K562 (cell line): ENCODE measurements around the gene ZNF169. TPM values are rescaled to one million over a fixed set of nuclear protein-coding genes. Genes with fewer than 3 reads are reported as not detected.

Experiments
- CBX1 ChIP-seq: sonication (generic); IDR thresholded peaks from 2 replicates; pipeline ENCODE4 v1.6.1; 2016; ENCODE audit warnings: antibody characterized with exemption, low read depth, mild to moderate bottlenecking
- CBX3 ChIP-seq, 2 experiments: IDR thresholded peaks; 1 replicate in 1 of 2; 2 replicates in 1 of 2; pipeline ENCODE4 v1.6.1; 2012; ENCODE audit warnings: inconsistent platforms in 2 of 2, low read length in 2 of 2, borderline replicate concordance in 1 of 2, control low read depth in 1 of 2
- CREB1 ChIP-seq, 2 experiments: sonication (generic) in 1 of 2; formaldehyde crosslinking in 1 of 2; IDR thresholded peaks; 2 replicates each; pipeline versions ENCODE4 v1.6.1 to v1.8.0; 2012 to 2022; ENCODE audit warnings: inconsistent platforms in 1 of 2, mild to moderate bottlenecking in 1 of 2, missing genetic modification reagents in 1 of 2, moderate library complexity in 1 of 2
- CXXC5 ChIP-seq: fragments of 250-450 bp; sonication (Bioruptor Pico); IDR thresholded peaks from 2 replicates; pipeline ENCODE4 v1.8.0; 2022; ENCODE audit warnings: inconsistent platforms, mild to moderate bottlenecking, moderate library complexity
- OTX1 ChIP-seq: fragments of 450-650 bp; formaldehyde crosslinking; IDR thresholded peaks from 2 replicates; pipeline ENCODE4 v1.4.0; 2022; ENCODE audit warnings: mild to moderate bottlenecking
- YY1 ChIP-seq, 3 experiments: IDR thresholded peaks; 2 replicates each; pipeline ENCODE4 v1.6.1; 2011; ENCODE audit warnings: low read length in 2 of 3, mild to moderate bottlenecking in 2 of 3, moderate library complexity in 2 of 3, borderline replicate concordance in 1 of 3, control low read depth in 1 of 3, low read depth in 1 of 3; ENCODE audit not compliant: insufficient read depth in 3 of 3, insufficient replicate concordance in 2 of 3, control insufficient read depth in 1 of 3, insufficient read length in 1 of 3; ENCODE audit errors: extremely low read depth in 1 of 3
- ZNF76 ChIP-seq: fragments of 250-450 bp; sonication (Bioruptor Pico); IDR thresholded peaks from 2 replicates; pipeline ENCODE4 v1.4.0; 2020; ENCODE audit warnings: mild to moderate bottlenecking, moderate library complexity, borderline replicate concordance
- polyA plus RNA-seq, 8 experiments: library from polyadenylated mRNA; depleted of rRNA in 4 of 8; stranded (reverse) in 5 of 8; unstranded in 3 of 8; fragments of >200 nt; fragmentation: Nextera tagmentation in 2 of 8; fragmentation: Illumina TruSeq in 1 of 8; extraction: Ambion mirVana in 2 of 8; extraction: Trizol in 1 of 8; gene quantifications; 2 replicates each; pipeline versions ENCODE4 v1.2.1 to v1.2.3, GENCODE V29; 2011 to 2014; ENCODE audit warnings: inconsistent platforms in 1 of 8, missing spikeins in 1 of 8
- total RNA-seq, 7 experiments: library from RNA; depleted of rRNA in 6 of 7; stranded (reverse); fragments of >200 nt in 6 of 7; fragmentation: Illumina TruSeq in 2 of 7; extraction: Trizol in 2 of 7; gene quantifications; 2 replicates each; pipeline versions ENCODE4 v1.2.1 to v1.2.3, GENCODE V29; 2011 to 2021; ENCODE audit warnings: low replicate concordance in 1 of 7
- TF ChIP-seq, protein P1 (sequence below): fragments of 250-450 bp; sonication (Bioruptor Pico); IDR thresholded peaks from 2 replicates; pipeline ENCODE4 v1.5.0; 2020; ENCODE audit warnings: mild to moderate bottlenecking, borderline replicate concordance
- TF ChIP-seq, protein P2 (sequence below), 2 experiments: fragments of 250-450 bp in 1 of 2; fragments of 450-650 bp in 1 of 2; sonication (Bioruptor Pico) in 1 of 2; IDR thresholded peaks; 2 replicates each; pipeline versions ENCODE4 v1.6.1 to v1.8.0; 2016 to 2021; ENCODE audit warnings: mild to moderate bottlenecking in 2 of 2, moderate library complexity in 2 of 2, missing compliant biosample characterization in 1 of 2, missing genetic modification characterization in 1 of 2
- TF ChIP-seq, protein P3 (sequence below): fragments of 450-650 bp; IDR thresholded peaks from 2 replicates; pipeline ENCODE4 v1.6.1; 2016; ENCODE audit warnings: mild to moderate bottlenecking, moderate library complexity

Gene ZNF169
- total and polyA plus RNA-seq, 9 of the 15 experiments (the other 6 are each of a cell fraction or from before 2014, with no cell fraction given), result 2.0 to 16.2 (median 5.6) TPM

DNA sequence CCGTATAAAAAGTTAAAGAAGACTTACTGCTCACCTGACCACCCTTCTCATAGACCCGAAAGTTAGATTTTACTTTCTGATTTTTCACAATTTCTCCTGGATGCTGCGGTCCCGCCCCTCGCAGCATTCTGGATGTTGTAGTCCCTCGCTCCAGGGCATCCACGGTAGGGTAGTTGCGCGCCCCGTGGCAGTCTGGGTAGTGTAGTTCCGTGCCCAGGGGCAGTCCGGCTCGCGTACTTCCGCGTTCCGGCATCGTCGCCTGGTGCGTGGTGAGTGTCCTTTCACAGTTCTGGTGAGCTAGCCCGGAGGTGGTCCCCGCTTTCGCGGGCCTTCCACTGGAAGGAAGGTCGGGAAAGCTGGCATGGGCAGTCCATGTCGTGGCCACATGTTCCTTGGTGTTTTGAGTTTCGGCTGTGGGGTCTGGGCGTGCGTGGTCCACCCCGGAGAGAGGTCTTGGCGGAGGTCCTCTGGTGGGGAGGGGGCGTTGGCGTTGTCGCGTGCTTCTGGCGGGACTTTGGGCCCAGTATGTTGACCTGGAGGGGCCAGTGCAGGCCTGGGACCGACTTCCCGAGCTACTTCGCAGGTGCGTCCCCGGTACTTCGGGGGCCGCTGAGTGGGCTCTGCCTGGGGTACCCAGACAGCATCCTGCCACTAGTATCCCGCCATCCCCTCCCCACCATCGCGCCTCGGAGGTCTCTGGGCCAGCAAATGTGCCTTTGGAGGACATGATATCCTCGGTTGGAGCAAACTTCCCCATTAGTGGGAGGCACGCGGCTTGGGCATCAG is at the start of gene ZNF169 (continued):
- TF ChIP-seq CBX3 (IDR thresholded peaks at IDR 0.05; ENCODE audit: borderline replicate concordance in 1 of 2, low read length in 2 of 2) (0 out of 3 replicates have a peak, but pooled peaks of 1 of the 2 experiments have one; percentile 14), ZNF76 (no peak), CREB1 (IDR thresholded peaks at IDR 0.05) (peak; percentile 55), CREB1 (CRISPR knock-in tag; IDR thresholded peaks at IDR 0.05) (peak; percentile 79), YY1 (IDR thresholded peaks at IDR 0.05; ENCODE audit: borderline replicate concordance in 1 of 3, control insufficient read depth in 1 of 3, extremely low read depth in 1 of 3, insufficient read depth in 3 of 3, insufficient read length in 1 of 3, insufficient replicate concordance in 2 of 3, low read depth in 1 of 3, low read length in 2 of 3) (peak in 2 of 3 experiments; percentile 52 to 67), CXXC5 (CRISPR knock-in tag) (peak; percentile 70), OTX1 (no peak), CBX1 (peak; percentile 25; the same call in 1 of the 2 replicates)
- TF ChIP-seq, protein P1, sequence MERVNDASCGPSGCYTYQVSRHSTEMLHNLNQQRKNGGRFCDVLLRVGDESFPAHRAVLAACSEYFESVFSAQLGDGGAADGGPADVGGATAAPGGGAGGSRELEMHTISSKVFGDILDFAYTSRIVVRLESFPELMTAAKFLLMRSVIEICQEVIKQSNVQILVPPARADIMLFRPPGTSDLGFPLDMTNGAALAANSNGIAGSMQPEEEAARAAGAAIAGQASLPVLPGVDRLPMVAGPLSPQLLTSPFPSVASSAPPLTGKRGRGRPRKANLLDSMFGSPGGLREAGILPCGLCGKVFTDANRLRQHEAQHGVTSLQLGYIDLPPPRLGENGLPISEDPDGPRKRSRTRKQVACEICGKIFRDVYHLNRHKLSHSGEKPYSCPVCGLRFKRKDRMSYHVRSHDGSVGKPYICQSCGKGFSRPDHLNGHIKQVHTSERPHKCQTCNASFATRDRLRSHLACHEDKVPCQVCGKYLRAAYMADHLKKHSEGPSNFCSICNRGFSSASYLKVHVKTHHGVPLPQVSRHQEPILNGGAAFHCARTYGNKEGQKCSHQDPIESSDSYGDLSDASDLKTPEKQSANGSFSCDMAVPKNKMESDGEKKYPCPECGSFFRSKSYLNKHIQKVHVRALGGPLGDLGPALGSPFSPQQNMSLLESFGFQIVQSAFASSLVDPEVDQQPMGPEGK (CRISPR knock-in tag), result no peak
- TF ChIP-seq, protein P2, sequence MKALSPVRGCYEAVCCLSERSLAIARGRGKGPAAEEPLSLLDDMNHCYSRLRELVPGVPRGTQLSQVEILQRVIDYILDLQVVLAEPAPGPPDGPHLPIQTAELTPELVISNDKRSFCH (CRISPR knock-in tag; IDR thresholded peaks at IDR 0.05), result no peak
- TF ChIP-seq, protein P2 (tag; IDR thresholded peaks at IDR 0.05), result 0 out of 2 replicates have a peak, but pooled peaks have one; percentile 27
- TF ChIP-seq, protein P3, sequence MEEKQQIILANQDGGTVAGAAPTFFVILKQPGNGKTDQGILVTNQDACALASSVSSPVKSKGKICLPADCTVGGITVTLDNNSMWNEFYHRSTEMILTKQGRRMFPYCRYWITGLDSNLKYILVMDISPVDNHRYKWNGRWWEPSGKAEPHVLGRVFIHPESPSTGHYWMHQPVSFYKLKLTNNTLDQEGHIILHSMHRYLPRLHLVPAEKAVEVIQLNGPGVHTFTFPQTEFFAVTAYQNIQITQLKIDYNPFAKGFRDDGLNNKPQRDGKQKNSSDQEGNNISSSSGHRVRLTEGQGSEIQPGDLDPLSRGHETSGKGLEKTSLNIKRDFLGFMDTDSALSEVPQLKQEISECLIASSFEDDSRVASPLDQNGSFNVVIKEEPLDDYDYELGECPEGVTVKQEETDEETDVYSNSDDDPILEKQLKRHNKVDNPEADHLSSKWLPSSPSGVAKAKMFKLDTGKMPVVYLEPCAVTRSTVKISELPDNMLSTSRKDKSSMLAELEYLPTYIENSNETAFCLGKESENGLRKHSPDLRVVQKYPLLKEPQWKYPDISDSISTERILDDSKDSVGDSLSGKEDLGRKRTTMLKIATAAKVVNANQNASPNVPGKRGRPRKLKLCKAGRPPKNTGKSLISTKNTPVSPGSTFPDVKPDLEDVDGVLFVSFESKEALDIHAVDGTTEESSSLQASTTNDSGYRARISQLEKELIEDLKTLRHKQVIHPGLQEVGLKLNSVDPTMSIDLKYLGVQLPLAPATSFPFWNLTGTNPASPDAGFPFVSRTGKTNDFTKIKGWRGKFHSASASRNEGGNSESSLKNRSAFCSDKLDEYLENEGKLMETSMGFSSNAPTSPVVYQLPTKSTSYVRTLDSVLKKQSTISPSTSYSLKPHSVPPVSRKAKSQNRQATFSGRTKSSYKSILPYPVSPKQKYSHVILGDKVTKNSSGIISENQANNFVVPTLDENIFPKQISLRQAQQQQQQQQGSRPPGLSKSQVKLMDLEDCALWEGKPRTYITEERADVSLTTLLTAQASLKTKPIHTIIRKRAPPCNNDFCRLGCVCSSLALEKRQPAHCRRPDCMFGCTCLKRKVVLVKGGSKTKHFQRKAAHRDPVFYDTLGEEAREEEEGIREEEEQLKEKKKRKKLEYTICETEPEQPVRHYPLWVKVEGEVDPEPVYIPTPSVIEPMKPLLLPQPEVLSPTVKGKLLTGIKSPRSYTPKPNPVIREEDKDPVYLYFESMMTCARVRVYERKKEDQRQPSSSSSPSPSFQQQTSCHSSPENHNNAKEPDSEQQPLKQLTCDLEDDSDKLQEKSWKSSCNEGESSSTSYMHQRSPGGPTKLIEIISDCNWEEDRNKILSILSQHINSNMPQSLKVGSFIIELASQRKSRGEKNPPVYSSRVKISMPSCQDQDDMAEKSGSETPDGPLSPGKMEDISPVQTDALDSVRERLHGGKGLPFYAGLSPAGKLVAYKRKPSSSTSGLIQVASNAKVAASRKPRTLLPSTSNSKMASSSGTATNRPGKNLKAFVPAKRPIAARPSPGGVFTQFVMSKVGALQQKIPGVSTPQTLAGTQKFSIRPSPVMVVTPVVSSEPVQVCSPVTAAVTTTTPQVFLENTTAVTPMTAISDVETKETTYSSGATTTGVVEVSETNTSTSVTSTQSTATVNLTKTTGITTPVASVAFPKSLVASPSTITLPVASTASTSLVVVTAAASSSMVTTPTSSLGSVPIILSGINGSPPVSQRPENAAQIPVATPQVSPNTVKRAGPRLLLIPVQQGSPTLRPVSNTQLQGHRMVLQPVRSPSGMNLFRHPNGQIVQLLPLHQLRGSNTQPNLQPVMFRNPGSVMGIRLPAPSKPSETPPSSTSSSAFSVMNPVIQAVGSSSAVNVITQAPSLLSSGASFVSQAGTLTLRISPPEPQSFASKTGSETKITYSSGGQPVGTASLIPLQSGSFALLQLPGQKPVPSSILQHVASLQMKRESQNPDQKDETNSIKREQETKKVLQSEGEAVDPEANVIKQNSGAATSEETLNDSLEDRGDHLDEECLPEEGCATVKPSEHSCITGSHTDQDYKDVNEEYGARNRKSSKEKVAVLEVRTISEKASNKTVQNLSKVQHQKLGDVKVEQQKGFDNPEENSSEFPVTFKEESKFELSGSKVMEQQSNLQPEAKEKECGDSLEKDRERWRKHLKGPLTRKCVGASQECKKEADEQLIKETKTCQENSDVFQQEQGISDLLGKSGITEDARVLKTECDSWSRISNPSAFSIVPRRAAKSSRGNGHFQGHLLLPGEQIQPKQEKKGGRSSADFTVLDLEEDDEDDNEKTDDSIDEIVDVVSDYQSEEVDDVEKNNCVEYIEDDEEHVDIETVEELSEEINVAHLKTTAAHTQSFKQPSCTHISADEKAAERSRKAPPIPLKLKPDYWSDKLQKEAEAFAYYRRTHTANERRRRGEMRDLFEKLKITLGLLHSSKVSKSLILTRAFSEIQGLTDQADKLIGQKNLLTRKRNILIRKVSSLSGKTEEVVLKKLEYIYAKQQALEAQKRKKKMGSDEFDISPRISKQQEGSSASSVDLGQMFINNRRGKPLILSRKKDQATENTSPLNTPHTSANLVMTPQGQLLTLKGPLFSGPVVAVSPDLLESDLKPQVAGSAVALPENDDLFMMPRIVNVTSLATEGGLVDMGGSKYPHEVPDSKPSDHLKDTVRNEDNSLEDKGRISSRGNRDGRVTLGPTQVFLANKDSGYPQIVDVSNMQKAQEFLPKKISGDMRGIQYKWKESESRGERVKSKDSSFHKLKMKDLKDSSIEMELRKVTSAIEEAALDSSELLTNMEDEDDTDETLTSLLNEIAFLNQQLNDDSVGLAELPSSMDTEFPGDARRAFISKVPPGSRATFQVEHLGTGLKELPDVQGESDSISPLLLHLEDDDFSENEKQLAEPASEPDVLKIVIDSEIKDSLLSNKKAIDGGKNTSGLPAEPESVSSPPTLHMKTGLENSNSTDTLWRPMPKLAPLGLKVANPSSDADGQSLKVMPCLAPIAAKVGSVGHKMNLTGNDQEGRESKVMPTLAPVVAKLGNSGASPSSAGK, result peak; percentile 56; the same call in 1 of the 2 replicates
